Sigmoid colon (tissue), 7 donors: ENCODE measurements around the gene TNNC1. TPM values are rescaled to one million over a fixed set of nuclear protein-coding genes. Genes with fewer than 3 reads are reported as not detected.

Source experiments
- DNase-seq: peaks from one replicate; pipeline ENCODE4 v3.0.0-alpha.2; 2019
- H3K27ac ChIP-seq, 4 donors: fragments of 200-600 bp; sonication (generic); one replicate each; pipeline ENCODE4 v1.5.1; 2016 to 2019; ENCODE audit warnings: mild to moderate bottlenecking in 1 of 4
- H3K27me3 ChIP-seq, 3 donors: fragments of 200-600 bp; sonication (generic); one replicate each; pipeline ENCODE4 v1.5.1; 2019; ENCODE audit warnings: mild to moderate bottlenecking in 1 of 3
- H3K36me3 ChIP-seq, 4 donors: fragments of 200-600 bp; sonication (generic); one replicate each; pipeline ENCODE4 v1.5.1; 2016 to 2019
- H3K4me1 ChIP-seq, 4 donors: fragments of 200-600 bp; sonication (generic); one replicate each; pipeline ENCODE4 v1.5.1; 2017 to 2019
- H3K4me3 ChIP-seq, 4 donors: fragments of 200-600 bp; sonication (generic); one replicate each; pipeline ENCODE4 v1.5.1; 2017 to 2019; ENCODE audit warnings: mild to moderate bottlenecking in 2 of 4, moderate library complexity in 1 of 4
- H3K9me3 ChIP-seq, 4 donors: fragments of 200-600 bp in 3 of 4; sonication (generic) in 3 of 4; one replicate each; pipeline versions ENCODE4 v1.5.1 to v1.6.1; 2013 to 2019
- CTCF ChIP-seq, 4 experiments: fragments of 450-650 bp in 3 of 4; fragments of 200-600 bp in 1 of 4; IDR thresholded peaks; one replicate each; pipeline ENCODE4 v1.5.1; 2016 to 2019; ENCODE audit warnings: antibody characterized with exemption in 4 of 4, mild to moderate bottlenecking in 3 of 4, moderate library complexity in 2 of 4
- EP300 ChIP-seq, 4 donors: sonication (generic); formaldehyde crosslinking; IDR thresholded peaks; one replicate each; pipeline ENCODE4 v1.6.1; 2017; ENCODE audit warnings: antibody characterized with exemption in 4 of 4
- POLR2A ChIP-seq, 2 donors: fragments of 450-650 bp; IDR thresholded peaks; one replicate each; pipeline ENCODE4 v1.6.1; 2016; ENCODE audit warnings: antibody characterized with exemption in 2 of 2, mild to moderate bottlenecking in 2 of 2, moderate library complexity in 2 of 2
- POLR2AphosphoS5 ChIP-seq, 4 donors: sonication (generic); formaldehyde crosslinking; IDR thresholded peaks; one replicate each; pipeline ENCODE4 v1.6.1; 2017; ENCODE audit warnings: antibody characterized with exemption in 4 of 4
- WGBS, 2 donors: extraction: QIAGEN DNeasy Blood & Tissue Kit; methylation state at CpG; one replicate each; pipeline ENCODE4 v1.1.7; 2013; 5-methylcytosine and 5-hydroxymethylcytosine counted together
- intact Hi-C: fragments of 100-400 bp; cut with DNase I; formaldehyde crosslinking; loops from one replicate; pipeline ENCODE4 v1.15.1; 2023
- polyA plus RNA-seq, 3 donors: library from polyadenylated mRNA; stranded (reverse); fragments of 200-250 nt; gene quantifications; one replicate each; pipeline ENCODE4 v1.2.3, GENCODE V29; 2013
- total RNA-seq, 4 donors: library from RNA; depleted of rRNA; stranded (reverse); fragments of >200 nt; gene quantifications; one replicate each; pipeline ENCODE4 v1.1.0, GENCODE V29; 2016
- donor health status: healthy with polysubstance abuse.
- donor health status: Bipolar disorder and iron deficiency.
- donor health status: healthy.

Gene TNNC1
- total and polyA plus RNA-seq, 7 donors, result 0.99 to 34.2 (median 2.9) TPM; not detected in 2

- WGBS, 2 donors, result 93 to 96% methylated on average over 21 of the region's 21 CpGs
- no peak overlapping the region for H3K4me3 ChIP-seq
Measured at GRCh38 chr3:52492059-52492458, 38.2 kb upstream of the TNNC1 start.

GRCh38 chr3:52490939-52491526 is 37.2 kb upstream of the TNNC1 start:
- WGBS, 2 donors, result 80 to 91% methylated on average over 23 of the region's 23 CpGs
- peaks cover 0 to 25% (median 11%) of the 10 kb centered on the region in 4 donors for H3K4me1 ChIP-seq
- no peak overlapping the region for H3K4me3 ChIP-seq
- no peak for DNase-seq
- no peaks in the 10 kb centered on the region for H3K27me3 ChIP-seq
- H3K36me3 ChIP-seq, result peaks cover 53 to 75% (median 67%) of the 10 kb centered on the region in 4 donors
- TF ChIP-seq CTCF (IDR thresholded peaks at IDR 0.05) (no peak), POLR2A (IDR thresholded peaks at IDR 0.05) (no peak), EP300 (IDR thresholded peaks at IDR 0.05) (no peak), POLR2AphosphoS5 (IDR thresholded peaks at IDR 0.05) (peak in 2 of 4 donors; percentile 15 to 22)
- no peaks in the 10 kb centered on the region for H3K9me3 ChIP-seq
- H3K27ac ChIP-seq, result peak overlapping the region in 3 of 4 donors; percentile 38 to 66 (median 54)
- intact Hi-C loops, result no loop called here

More at GRCh38 chr3:52492059-52492458, 38.2 kb upstream of the TNNC1 start:
- Histone ChIP-seq H3K27ac (no peak overlapping the region), H3K27me3 (no peaks in the 10 kb centered on the region), H3K36me3 (peaks cover 52 to 65% (median 58%) of the 10 kb centered on the region in 4 donors), H3K9me3 (no peaks in the 10 kb centered on the region), H3K4me1 (peaks cover 0 to 26% (median 11%) of the 10 kb centered on the region in 4 donors)
- intact Hi-C loops, result no loop called here
- DNase-seq, result no peak
- TF ChIP-seq POLR2A (IDR thresholded peaks at IDR 0.05) (no peak), CTCF (IDR thresholded peaks at IDR 0.05) (no peak), EP300 (IDR thresholded peaks at IDR 0.05) (no peak), POLR2AphosphoS5 (IDR thresholded peaks at IDR 0.05) (no peak)

GRCh38 chr3:52490035-52490938 is 36.4 kb upstream of the TNNC1 start:
- H3K27me3 ChIP-seq, result no peaks in the 10 kb centered on the region
- H3K4me3 ChIP-seq, result no peak overlapping the region
- no peak for TF ChIP-seq CTCF (IDR thresholded peaks at IDR 0.05)
- TF ChIP-seq POLR2AphosphoS5 (IDR thresholded peaks at IDR 0.05), result no peak
- no peak for TF ChIP-seq EP300 (IDR thresholded peaks at IDR 0.05)
- TF ChIP-seq POLR2A (IDR thresholded peaks at IDR 0.05), result no peak
- H3K36me3 ChIP-seq, result peaks cover 53 to 82% (median 71%) of the 10 kb centered on the region in 4 donors
- H3K4me1 ChIP-seq, result peaks cover 0 to 24% (median 11%) of the 10 kb centered on the region in 4 donors
- DNase-seq, result no peak
- peak overlapping the region in 3 of 4 donors; percentile 38 to 66 (median 54) for H3K27ac ChIP-seq
- intact Hi-C loops, result no loop called here
- no peaks in the 10 kb centered on the region for H3K9me3 ChIP-seq
- 83 to 88% methylated on average over 22 of the region's 22 CpGs for WGBS, 2 donors

GRCh38 chr3:52489453-52489852 is 35.6 kb upstream of the TNNC1 start:
- Histone ChIP-seq H3K27me3 (no peaks in the 10 kb centered on the region), H3K9me3 (no peaks in the 10 kb centered on the region), H3K36me3 (peaks cover 53 to 86% (median 71%) of the 10 kb centered on the region in 4 donors), H3K4me3 (no peak overlapping the region), H3K27ac (no peak overlapping the region), H3K4me1 (peaks cover 0 to 24% (median 16%) of the 10 kb centered on the region in 4 donors)
- intact Hi-C loops, result no loop called here
- WGBS, 2 donors, result 93 to 96% methylated on average over 18 of the region's 18 CpGs
- TF ChIP-seq POLR2AphosphoS5 (IDR thresholded peaks at IDR 0.05) (no peak), EP300 (IDR thresholded peaks at IDR 0.05) (no peak), CTCF (IDR thresholded peaks at IDR 0.05) (no peak), POLR2A (IDR thresholded peaks at IDR 0.05) (no peak)
- no peak for DNase-seq
